Liver (tissue), 10 donors: ENCODE measurements around the gene CCNC. TPM values are rescaled to one million over a fixed set of nuclear protein-coding genes. Genes with fewer than 3 reads are reported as not detected.

Experiments used
- DNase-seq: peaks from one replicate; pipeline ENCODE4 v3.0.0-alpha.2; 2017; ENCODE audit warnings: low spot score
- H3K27ac ChIP-seq, 2 donors: one replicate each; pipeline ENCODE4 v1.7.0; 2013; ENCODE audit warnings: inconsistent platforms in 2 of 2, low read length in 2 of 2, control low read depth in 1 of 2, low read depth in 1 of 2, mild to moderate bottlenecking in 1 of 2
- H3K27me3 ChIP-seq, 4 donors: one replicate each; pipeline versions ENCODE4 v1.6.1 to v1.7.0; 2013; ENCODE audit warnings: low read length in 3 of 4, inconsistent platforms in 1 of 4, mild to moderate bottlenecking in 1 of 4, moderate library complexity in 1 of 4; ENCODE audit not compliant: control insufficient read depth in 4 of 4, insufficient read depth in 4 of 4
- H3K36me3 ChIP-seq, 4 donors: one replicate each; pipeline versions ENCODE4 v1.6.1 to v1.7.0; 2013; ENCODE audit warnings: low read length in 3 of 4, mild to moderate bottlenecking in 3 of 4, low read depth in 1 of 4, moderate library complexity in 1 of 4; ENCODE audit not compliant: control insufficient read depth in 4 of 4, insufficient read depth in 3 of 4
- H3K4me1 ChIP-seq, 4 donors: one replicate each; pipeline versions ENCODE4 v1.6.1 to v1.7.0; 2013; ENCODE audit warnings: low read length in 3 of 4, mild to moderate bottlenecking in 3 of 4, moderate library complexity in 1 of 4; ENCODE audit not compliant: control insufficient read depth in 4 of 4, insufficient read depth in 4 of 4
- H3K4me3 ChIP-seq, 3 donors: one replicate each; pipeline versions ENCODE4 v1.6.1 to v1.7.0; 2013; ENCODE audit warnings: low read length in 3 of 3, control low read depth in 1 of 3, low read depth in 1 of 3, mild to moderate bottlenecking in 1 of 3
- H3K9ac ChIP-seq, 2 donors: one replicate each; pipeline ENCODE4 v1.7.0; 2013; ENCODE audit warnings: low read length in 2 of 2, mild to moderate bottlenecking in 2 of 2, moderate library complexity in 2 of 2, control low read depth in 1 of 2, low read depth in 1 of 2
- H3K9me3 ChIP-seq, 4 donors: one replicate each; pipeline versions ENCODE4 v1.6.1 to v1.7.0; 2013; ENCODE audit warnings: low read length in 3 of 4; ENCODE audit not compliant: control insufficient read depth in 4 of 4
- CTCF ChIP-seq: fragments of 150-350 bp; IDR thresholded peaks from 2 replicates; pipeline ENCODE4 v1.5.1; 2017; ENCODE audit warnings: improper control_type of control experiment, low read depth, low read length; ENCODE audit not compliant: missing input control
- FOXA1 ChIP-seq: IDR thresholded peaks from 2 replicates; pipeline ENCODE4 v1.6.1; 2016; ENCODE audit warnings: antibody characterized with exemption
- FOXA2 ChIP-seq: IDR thresholded peaks from 2 replicates; pipeline ENCODE4 v1.6.1; 2016; ENCODE audit warnings: antibody characterized with exemption
- GABPA ChIP-seq, 2 donors: IDR thresholded peaks in 1 of 2; conservative IDR thresholded peaks in 1 of 2; 2 replicates each; pipeline ENCODE4 v1.6.1; 2016; ENCODE audit warnings: antibody characterized with exemption in 2 of 2, mild to moderate bottlenecking in 1 of 2, moderate library complexity in 1 of 2
- HNF4A ChIP-seq, 2 donors: conservative IDR thresholded peaks; 2 replicates each; pipeline ENCODE4 v1.6.1; 2016; ENCODE audit warnings: antibody characterized with exemption in 2 of 2, mild to moderate bottlenecking in 2 of 2
- HNF4G ChIP-seq: IDR thresholded peaks from 2 replicates; pipeline ENCODE4 v1.6.1; 2016; ENCODE audit warnings: antibody characterized with exemption
- JUND ChIP-seq, 2 donors: IDR thresholded peaks; 2 replicates each; pipeline ENCODE4 v1.6.1; 2016; ENCODE audit warnings: antibody characterized with exemption in 2 of 2
- MAX ChIP-seq: IDR thresholded peaks from 2 replicates; pipeline ENCODE4 v1.6.1; 2016; ENCODE audit warnings: antibody characterized with exemption
- RAD21 ChIP-seq, 2 donors: IDR thresholded peaks; 2 replicates each; pipeline ENCODE4 v1.6.1; 2016; ENCODE audit warnings: antibody characterized with exemption in 2 of 2, mild to moderate bottlenecking in 2 of 2
- REST ChIP-seq: IDR thresholded peaks from 2 replicates; pipeline ENCODE4 v1.6.1; 2016; ENCODE audit warnings: antibody characterized with exemption, mild to moderate bottlenecking
- RXRA ChIP-seq, 2 donors: IDR thresholded peaks; 2 replicates each; pipeline ENCODE4 v1.6.1; 2017 to 2018; ENCODE audit warnings: antibody characterized with exemption in 2 of 2, mild to moderate bottlenecking in 1 of 2
- TAF1 ChIP-seq: conservative IDR thresholded peaks from 2 replicates; pipeline ENCODE4 v1.6.1; 2016; ENCODE audit warnings: antibody characterized with exemption, mild to moderate bottlenecking
- YY1 ChIP-seq: IDR thresholded peaks from 2 replicates; pipeline ENCODE4 v1.6.1; 2016; ENCODE audit warnings: antibody characterized with exemption, mild to moderate bottlenecking
- WGBS: extraction: QIAGEN DNeasy Blood & Tissue Kit; methylation state at CpG from one replicate; pipeline ENCODE4 v1.1.7; 2013; 5-methylcytosine and 5-hydroxymethylcytosine counted together
- polyA plus RNA-seq, 2 donors: library from polyadenylated mRNA; stranded (reverse) in 1 of 2; unstranded in 1 of 2; fragments of 200-250 nt in 1 of 2; fragments of >200 nt in 1 of 2; fragmentation: Nextera tagmentation in 1 of 2; extraction: Ambion mirVana in 1 of 2; gene quantifications; one replicate each; pipeline versions ENCODE4 v1.2.1 to v1.2.3, GENCODE V29; 2013 to 2015
- small RNA-seq: library from RNA; depleted of rRNA; stranded (forward); fragments of <200 nt; gene quantifications from one replicate; pipeline ENCODE3, GENCODE V24; 2014
- total RNA-seq, 2 donors: library from RNA; depleted of rRNA; stranded (reverse); fragments of >200 nt; gene quantifications; one replicate each; pipeline ENCODE4 v1.2.3, GENCODE V29; 2014
- donor health status: healthy.
- donor health status: healthy.
- donor health status: healthy.
- donor health status: healthy.
- donor health status: healthy.

CCNC gene
- total and polyA plus RNA-seq, 4 donors: 32.9 to 80.7 (median 47.8) TPM

GRCh38 chr6:99501762-99502161 is 66.7 kb downstream of the CCNC start:
- H3K27me3 ChIP-seq: no peaks in the 10 kb centered on the region
- no peak for TF ChIP-seq HNF4A (conservative IDR thresholded peaks at IDR 0.05)
- TF ChIP-seq REST: no peak
- TF ChIP-seq YY1: no peak
- no peak for TF ChIP-seq JUND (IDR thresholded peaks at IDR 0.05)
- no peak for TF ChIP-seq FOXA2
- no peak for TF ChIP-seq FOXA1
- no peak for TF ChIP-seq GABPA (IDR thresholded peaks at IDR 0.05 in 1 of 2, conservative IDR thresholded peaks at IDR 0.05 in 1 of 2)
- no peak for TF ChIP-seq CTCF
- TF ChIP-seq HNF4G: no peak
- no peaks in the 10 kb centered on the region for H3K4me1 ChIP-seq
- DNase-seq: no peak
- H3K9ac ChIP-seq: no peak overlapping the region
- WGBS: 95% methylated on average over 2 of the region's 2 CpGs
- no peaks in the 10 kb centered on the region for H3K9me3 ChIP-seq
- H3K4me3 ChIP-seq: no peak overlapping the region
- no peak overlapping the region for H3K27ac ChIP-seq
- peaks cover 2 to 14% (median 4%) of the 10 kb centered on the region in 4 donors for H3K36me3 ChIP-seq

- H3K27me3 ChIP-seq: no peaks in the 10 kb centered on the region
- H3K4me3 ChIP-seq: no peak overlapping the region
- no peak overlapping the region for H3K9ac ChIP-seq
- no peak overlapping the region for H3K27ac ChIP-seq
- peaks cover 2 to 14% (median 4%) of the 10 kb centered on the region in 4 donors for H3K36me3 ChIP-seq
- no peak for TF ChIP-seq RXRA (IDR thresholded peaks at IDR 0.05)
- TF ChIP-seq RAD21 (IDR thresholded peaks at IDR 0.05): no peak
- no peak for TF ChIP-seq FOXA2
- H3K9me3 ChIP-seq: no peaks in the 10 kb centered on the region
- H3K4me1 ChIP-seq: no peaks in the 10 kb centered on the region
- no peak for DNase-seq
- WGBS: 82% methylated on average over 1 of the region's 1 CpG
These were observed 70.0 kb downstream of the CCNC start for GRCh38 chr6:99498421-99498820.

- 89% methylated on average over 1 of the region's 1 CpG for WGBS
- Histone ChIP-seq H3K36me3 (peaks cover 0 to 4% (median 0%) of the 10 kb centered on the region in 4 donors), H3K4me3 (no peak overlapping the region), H3K9me3 (no peaks in the 10 kb centered on the region), H3K27me3 (no peaks in the 10 kb centered on the region), H3K4me1 (peaks cover 0 to 5% (median 4%) of the 10 kb centered on the region in 4 donors), H3K27ac (no peak overlapping the region), H3K9ac (no peak overlapping the region)
- no peak for DNase-seq
- no peak for TF ChIP-seq TAF1
- TF ChIP-seq MAX: no peak
- TF ChIP-seq HNF4A (conservative IDR thresholded peaks at IDR 0.05): no peak
- TF ChIP-seq YY1: no peak
These were observed 73.0 kb downstream of the CCNC start for GRCh38 chr6:99495466-99495865.

Small RNA genes lying within 50 kb of the gene (small RNA-seq; reads per million reads assigned to genes)
- not detected for gene RF00019

Other genes with a start within 250 kb of the CCNC start
- under 1 TPM in 1 of 2 donors, not detected in 1; under 0.01 TPM for gene FAXC, start 219.0 kb downstream of the CCNC start, total RNA-seq
- gene FAXC, start 219.0 kb downstream of the CCNC start, polyA plus RNA-seq: under 1 TPM in 1 of 2 donors, not detected in 1; 0.14 TPM
- 1 to 10 TPM; 3.8 to 7.1 TPM for gene COQ3, start 174.5 kb downstream of the CCNC start, total RNA-seq
- gene COQ3, start 174.5 kb downstream of the CCNC start, polyA plus RNA-seq: 1 to 10 TPM; 8.8 to 9.4 TPM
- gene PNISR, start 143.4 kb downstream of the CCNC start, total RNA-seq: 10 to 100 TPM; 34.4 to 88.7 TPM
- gene PNISR, start 143.4 kb downstream of the CCNC start, polyA plus RNA-seq: 10 to 100 TPM in 1 of 2 donors, 1 to 10 TPM in 1; 9.8 to 62.3 TPM
- 10 to 100 TPM in 1 of 2 donors, 1 to 10 TPM in 1; 5.1 to 10.1 TPM for gene USP45, start 53.2 kb downstream of the CCNC start, total RNA-seq
- gene USP45, start 53.2 kb downstream of the CCNC start, polyA plus RNA-seq: 1 to 10 TPM; 1.5 to 4.0 TPM
- gene PRDM13, start 38.2 kb upstream of the CCNC start, total RNA-seq: not detected
- not detected for gene PRDM13, start 38.2 kb upstream of the CCNC start, polyA plus RNA-seq